HG03457 (cell line): ENCODE measurements around the gene IL7R.

Source experiments
- ATAC-seq: cut with Tn5 transposase; IDR thresholded peaks from one replicate; pipeline ENCODE4 v1.9.1; 2021; ENCODE audit warnings: moderate number of reproducible peaks; ENCODE audit not compliant: unreplicated experiment

Gene IL7R

GRCh38 chr5:35903631-35904203, 47.0 kb downstream of the IL7R start:
- no peak for ATAC-seq

GRCh38 chr5:35904443-35905132, 47.9 kb downstream of the IL7R start:
- no peak for ATAC-seq

- no peak for ATAC-seq
These were observed 51.5 kb downstream of the IL7R start for GRCh38 chr5:35908228-35908627.

GRCh38 chr5:35908814-35909213, 52.1 kb downstream of the IL7R start:
- no peak for ATAC-seq

GRCh38 chr5:35919191-35919590, 62.5 kb downstream of the IL7R start:
- no peak for ATAC-seq

GRCh38 chr5:35920890-35921289, 64.2 kb downstream of the IL7R start:
- ATAC-seq = no peak

GRCh38 chr5:35921930-35922329, 65.2 kb downstream of the IL7R start:
- ATAC-seq = no peak

GRCh38 chr5:35922468-35922867, 65.8 kb downstream of the IL7R start:
- no peak for ATAC-seq

GRCh38 chr5:35924122-35924949, 67.6 kb downstream of the IL7R start:
- ATAC-seq = no peak

GRCh38 chr5:35924950-35925722, 68.4 kb downstream of the IL7R start:
- ATAC-seq = no peak

- ATAC-seq = peak; percentile 78
These were observed 69.8 kb downstream of the IL7R start for GRCh38 chr5:35926389-35927051.
